HEK293T (cell line): Measurements from ENCODE around the gene GRIN2A.

Experiments used
- CTCF ChIA-PET: fragments of 350-600 bp; formaldehyde crosslinking; extraction: SDS; loops from one replicate; lab custom pipeline; 2021; ENCODE audit warnings: antibody characterized with exemption, inconsistent platforms; lab: Yijun Ruan, JAX
- POLR2A ChIA-PET: fragments of 350-600 bp; formaldehyde crosslinking; extraction: SDS; loops from one replicate; lab custom pipeline; 2020; ENCODE audit warnings: antibody characterized with exemption, inconsistent platforms; lab: Yijun Ruan, JAX
- DNase-seq: peaks from one replicate; pipeline ENCODE4 v3.0.0; 2012; ENCODE audit warnings: mixed read lengths; ENCODE audit errors: extremely low spot score
- ARNT ChIP-seq: fragments of 450-650 bp; IDR thresholded peaks from 2 replicates; pipeline ENCODE4 v1.6.1; 2017; ENCODE audit warnings: mild to moderate bottlenecking
- BHLHE40 ChIP-seq: fragments of 450-650 bp; IDR thresholded peaks from 2 replicates; pipeline ENCODE4 v1.6.1; 2016; ENCODE audit warnings: mild to moderate bottlenecking, moderate library complexity, borderline replicate concordance
- CTBP1 ChIP-seq: fragments of 450-650 bp; IDR thresholded peaks from 2 replicates; pipeline ENCODE4 v1.6.1; 2016; ENCODE audit warnings: borderline replicate concordance
- ELF4 ChIP-seq: fragments of 450-650 bp; IDR thresholded peaks from 2 replicates; pipeline ENCODE4 v1.6.1; 2017; ENCODE audit warnings: antibody characterized with exemption
- FOXA1 ChIP-seq: fragments of 450-650 bp; IDR thresholded peaks from 2 replicates; pipeline ENCODE4 v1.6.1; 2016; ENCODE audit warnings: mild to moderate bottlenecking
- FOXK2 ChIP-seq: fragments of 450-650 bp; IDR thresholded peaks from 2 replicates; pipeline ENCODE4 v1.6.1; 2016; ENCODE audit warnings: mild to moderate bottlenecking
- FOXM1 ChIP-seq: fragments of 450-650 bp; IDR thresholded peaks from 2 replicates; pipeline ENCODE4 v1.6.1; 2017; ENCODE audit warnings: mild to moderate bottlenecking, borderline replicate concordance
- HDGF ChIP-seq: fragments of 450-650 bp; IDR thresholded peaks from 2 replicates; pipeline ENCODE4 v1.6.1; 2017; ENCODE audit warnings: antibody characterized with exemption, borderline replicate concordance
- L3MBTL2 ChIP-seq: fragments of 450-650 bp; conservative IDR thresholded peaks from 2 replicates; pipeline ENCODE4 v1.6.1; 2016; ENCODE audit warnings: mild to moderate bottlenecking
- LEF1 ChIP-seq: fragments of 450-650 bp; IDR thresholded peaks from 2 replicates; pipeline ENCODE4 v1.6.1; 2017; ENCODE audit warnings: mild to moderate bottlenecking, borderline replicate concordance
- NFRKB ChIP-seq: fragments of 450-650 bp; IDR thresholded peaks from 2 replicates; pipeline ENCODE4 v1.6.1; 2016; ENCODE audit warnings: mild to moderate bottlenecking, moderate library complexity
- PKNOX1 ChIP-seq: fragments of 450-650 bp; IDR thresholded peaks from 2 replicates; pipeline ENCODE4 v1.6.1; 2016
- SP1 ChIP-seq: fragments of 450-650 bp; IDR thresholded peaks from 2 replicates; pipeline ENCODE4 v1.6.1; 2017
- SUZ12 ChIP-seq: fragments of 450-650 bp; IDR thresholded peaks from 2 replicates; pipeline ENCODE4 v1.6.1; 2016; ENCODE audit warnings: mild to moderate bottlenecking
- TARDBP ChIP-seq: fragments of 450-650 bp; IDR thresholded peaks from 2 replicates; pipeline ENCODE4 v1.6.1; 2016
- ZNF384 ChIP-seq: fragments of 450-650 bp; IDR thresholded peaks from 2 replicates; pipeline ENCODE4 v1.6.1; 2016

GRIN2A gene

GRCh38 chr16:9874219-9874618 lies 308.0 kb downstream of the GRIN2A start:
- POLR2A ChIA-PET = no interaction called here
- DNase-seq = no peak
- CTCF ChIA-PET = no interaction called here
- TF ChIP-seq ZNF384 (no peak), FOXM1 (no peak), HDGF (no peak), FOXK2 (no peak), ELF4 (no peak), NFRKB (no peak), SP1 (no peak), TARDBP (no peak), FOXA1 (no peak), SUZ12 (no peak), CTBP1 (no peak)

- TF ChIP-seq LEF1 = no peak
- no peak for TF ChIP-seq FOXA1
- TF ChIP-seq SUZ12 = no peak
- TF ChIP-seq FOXM1 = no peak
- no peak for TF ChIP-seq CTBP1
- no peak for TF ChIP-seq FOXK2
- TF ChIP-seq L3MBTL2 = no peak
- no peak for TF ChIP-seq HDGF
- TF ChIP-seq ELF4 = no peak
- TF ChIP-seq NFRKB = no peak
- TF ChIP-seq ZNF384 = no peak
- TF ChIP-seq TARDBP = no peak
- TF ChIP-seq BHLHE40 = no peak
- no peak for TF ChIP-seq SP1
- TF ChIP-seq ARNT = no peak
- no peak for TF ChIP-seq PKNOX1
- CTCF ChIA-PET = no interaction called here
- POLR2A ChIA-PET = no interaction called here
- DNase-seq = no peak
These were observed 311.3 kb downstream of the GRIN2A start for GRCh38 chr16:9870962-9871361.

- ChIA-PET POLR2A (no interaction called here), CTCF (no interaction called here)
- TF ChIP-seq HDGF (no peak), FOXK2 (no peak), LEF1 (no peak), CTBP1 (no peak), PKNOX1 (no peak), ELF4 (no peak), FOXM1 (no peak), L3MBTL2 (no peak), ZNF384 (no peak), BHLHE40 (no peak)
- no peak for DNase-seq
These were observed 312.5 kb downstream of the GRIN2A start for GRCh38 chr16:9869776-9870175.

- DNase-seq = no peak
- TF ChIP-seq FOXK2 (no peak), CTBP1 (no peak), ARNT (no peak), NFRKB (no peak), TARDBP (no peak), LEF1 (no peak), FOXA1 (no peak), FOXM1 (no peak), ELF4 (no peak), L3MBTL2 (no peak), SP1 (no peak), ZNF384 (no peak), SUZ12 (no peak), PKNOX1 (no peak), BHLHE40 (no peak), HDGF (no peak)
- CTCF ChIA-PET = no interaction called here
- POLR2A ChIA-PET = no interaction called here
These were observed 313.6 kb downstream of the GRIN2A start for GRCh38 chr16:9868606-9869149.

GRCh38 chr16:9867176-9867575 lies 315.1 kb downstream of the GRIN2A start:
- DNase-seq = no peak
- ChIA-PET CTCF (no interaction called here), POLR2A (no interaction called here)
- no peak for TF ChIP-seq LEF1
- no peak for TF ChIP-seq TARDBP
- no peak for TF ChIP-seq NFRKB
- no peak for TF ChIP-seq SP1
- no peak for TF ChIP-seq FOXK2
- TF ChIP-seq ARNT = no peak
- no peak for TF ChIP-seq CTBP1
- TF ChIP-seq FOXA1 = no peak
- TF ChIP-seq SUZ12 = no peak
- no peak for TF ChIP-seq FOXM1
- TF ChIP-seq ZNF384 = no peak
- TF ChIP-seq PKNOX1 = no peak
- no peak for TF ChIP-seq HDGF
- no peak for TF ChIP-seq L3MBTL2
- no peak for TF ChIP-seq BHLHE40
- no peak for TF ChIP-seq ELF4
